MM.1S (cell line): ENCODE measurements around the gene FAM161B.
"Not testable (repeated sequence)": the region's sequence is repeated elsewhere in the genome, so short reads cannot be mapped to it uniquely, and the experiment has no call there.

Source experiments
- DNase-seq: peaks from one replicate; pipeline ENCODE4 v3.0.0-alpha.2; 2015
- H2AFZ ChIP-seq: fragments of 300-600 bp; sonication (generic); 2 replicates; pipeline ENCODE4 v1.6.0; 2016; ENCODE audit warnings: antibody characterized with exemption, low read length
- H3F3A ChIP-seq: fragments of 300-600 bp; sonication (generic); 2 replicates; pipeline ENCODE4 v1.6.1; 2016; ENCODE audit warnings: mild to moderate bottlenecking, antibody characterized with exemption, low read length, moderate library complexity, mixed read lengths; ENCODE audit not compliant: insufficient read depth
- H3K27ac ChIP-seq: fragments of 300-600 bp; sonication (generic); 2 replicates; pipeline ENCODE4 v1.5.1; 2016; ENCODE audit warnings: mild to moderate bottlenecking, low read length
- H3K27me3 ChIP-seq: fragments of 300-600 bp; sonication (generic); replicated peaks from 2 replicates; pipeline ENCODE4 v1.6.0; 2016; ENCODE audit warnings: low read length; ENCODE audit not compliant: insufficient read depth
- H3K36me3 ChIP-seq: fragments of 300-600 bp; sonication (generic); replicated peaks from 2 replicates; pipeline ENCODE4 v1.6.1; 2016; ENCODE audit warnings: mild to moderate bottlenecking, low read length, mixed read lengths; ENCODE audit not compliant: insufficient read depth
- H3K4me1 ChIP-seq: fragments of 300-600 bp; sonication (generic); 2 replicates; pipeline ENCODE4 v1.6.1; 2016; ENCODE audit warnings: low read length, mixed read lengths
- H3K4me2 ChIP-seq: fragments of 300-600 bp; sonication (generic); 2 replicates; pipeline ENCODE4 v1.6.0; 2016; ENCODE audit warnings: low read depth, low read length
- H3K4me3 ChIP-seq: fragments of 300-600 bp; sonication (generic); 2 replicates; pipeline ENCODE4 v1.5.1; 2016; ENCODE audit warnings: low read length, mixed read lengths
- H3K79me2 ChIP-seq: fragments of 300-600 bp; sonication (generic); 2 replicates; pipeline ENCODE4 v1.6.1; 2016; ENCODE audit warnings: mixed run types, low read length, mixed read lengths
- H3K9ac ChIP-seq: fragments of 300-600 bp; sonication (generic); 2 replicates; pipeline ENCODE4 v1.6.1; 2016; ENCODE audit warnings: low read length, mixed read lengths
- H3K9me2 ChIP-seq: fragments of 300-600 bp; sonication (generic); replicated peaks from 2 replicates; pipeline ENCODE4 v1.6.1; 2016; ENCODE audit warnings: mild to moderate bottlenecking, low read length, mixed read lengths; ENCODE audit not compliant: insufficient read depth
- H3K9me3 ChIP-seq: fragments of 300-600 bp; sonication (generic); replicated peaks from 2 replicates; pipeline ENCODE4 v1.6.1; 2016; ENCODE audit warnings: mild to moderate bottlenecking, low read length, mixed read lengths; ENCODE audit not compliant: insufficient read depth
- H4K20me1 ChIP-seq: fragments of 300-600 bp; sonication (generic); 2 replicates; pipeline ENCODE4 v1.6.1; 2016; ENCODE audit warnings: mild to moderate bottlenecking, low read length, moderate library complexity, mixed read lengths; ENCODE audit not compliant: insufficient read depth
- EZH2 ChIP-seq: fragments of 300-600 bp; sonication (generic); optimal IDR thresholded peaks from 2 replicates; pipeline ENCODE3; 2017; ENCODE audit warnings: low read depth, mild to moderate bottlenecking, antibody characterized with exemption, low read length, mixed read lengths
- EZH2phosphoT487 ChIP-seq: fragments of 300-600 bp; sonication (generic); IDR thresholded peaks from 2 replicates; pipeline ENCODE4 v1.6.1; 2018; ENCODE audit warnings: antibody characterized with exemption, low read length
- TF ChIP-seq, protein P1 (sequence below): fragments of 300-600 bp; sonication (generic); IDR thresholded peaks from 2 replicates; pipeline ENCODE4 v1.5.1; 2016; ENCODE audit warnings: antibody characterized with exemption, low read length, mixed read lengths

FAM161B gene

DNA sequence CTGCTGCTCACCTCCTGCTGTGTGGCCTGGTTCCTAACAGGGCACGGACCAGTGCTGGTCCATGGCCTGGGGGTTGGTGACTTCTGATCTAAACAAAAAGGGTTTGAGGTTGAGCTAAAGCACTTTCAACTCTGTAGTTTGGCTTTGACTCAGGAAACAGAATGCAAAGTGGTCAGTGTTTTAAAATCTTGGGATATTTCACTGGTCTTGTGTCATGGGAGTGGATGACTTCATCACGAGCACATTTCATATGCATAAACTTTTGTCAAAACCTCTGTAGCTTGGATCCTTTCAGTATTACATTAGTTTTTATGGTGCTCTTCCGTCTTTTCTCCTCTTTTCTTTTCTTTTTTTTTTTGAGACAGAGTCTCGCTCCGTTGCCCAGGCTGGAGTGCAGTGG is 25.6 kb downstream of the FAM161B start:
- H3K36me3 ChIP-seq = no peaks in the 10 kb centered on the region
- no peak for DNase-seq
- no peak overlapping the region for H3K4me2 ChIP-seq
- H2AFZ ChIP-seq = no peak overlapping the region
- no peaks in the 10 kb centered on the region for H3K27me3 ChIP-seq
- no peaks in the 10 kb centered on the region for H4K20me1 ChIP-seq
- H3F3A ChIP-seq = no peaks in the 10 kb centered on the region
- H3K9ac ChIP-seq = no peak overlapping the region
- no peaks in the 10 kb centered on the region for H3K9me2 ChIP-seq
- H3K79me2 ChIP-seq = no peaks in the 10 kb centered on the region
- no peak overlapping the region for H3K4me3 ChIP-seq
- H3K27ac ChIP-seq = no peak overlapping the region
- H3K4me1 ChIP-seq = no peaks in the 10 kb centered on the region
- TF ChIP-seq EZH2 (no peak), EZH2phosphoT487 (no peak)
- TF ChIP-seq, protein P1, sequence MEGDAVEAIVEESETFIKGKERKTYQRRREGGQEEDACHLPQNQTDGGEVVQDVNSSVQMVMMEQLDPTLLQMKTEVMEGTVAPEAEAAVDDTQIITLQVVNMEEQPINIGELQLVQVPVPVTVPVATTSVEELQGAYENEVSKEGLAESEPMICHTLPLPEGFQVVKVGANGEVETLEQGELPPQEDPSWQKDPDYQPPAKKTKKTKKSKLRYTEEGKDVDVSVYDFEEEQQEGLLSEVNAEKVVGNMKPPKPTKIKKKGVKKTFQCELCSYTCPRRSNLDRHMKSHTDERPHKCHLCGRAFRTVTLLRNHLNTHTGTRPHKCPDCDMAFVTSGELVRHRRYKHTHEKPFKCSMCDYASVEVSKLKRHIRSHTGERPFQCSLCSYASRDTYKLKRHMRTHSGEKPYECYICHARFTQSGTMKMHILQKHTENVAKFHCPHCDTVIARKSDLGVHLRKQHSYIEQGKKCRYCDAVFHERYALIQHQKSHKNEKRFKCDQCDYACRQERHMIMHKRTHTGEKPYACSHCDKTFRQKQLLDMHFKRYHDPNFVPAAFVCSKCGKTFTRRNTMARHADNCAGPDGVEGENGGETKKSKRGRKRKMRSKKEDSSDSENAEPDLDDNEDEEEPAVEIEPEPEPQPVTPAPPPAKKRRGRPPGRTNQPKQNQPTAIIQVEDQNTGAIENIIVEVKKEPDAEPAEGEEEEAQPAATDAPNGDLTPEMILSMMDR = no peak
- no peaks in the 10 kb centered on the region for H3K9me3 ChIP-seq

DNA sequence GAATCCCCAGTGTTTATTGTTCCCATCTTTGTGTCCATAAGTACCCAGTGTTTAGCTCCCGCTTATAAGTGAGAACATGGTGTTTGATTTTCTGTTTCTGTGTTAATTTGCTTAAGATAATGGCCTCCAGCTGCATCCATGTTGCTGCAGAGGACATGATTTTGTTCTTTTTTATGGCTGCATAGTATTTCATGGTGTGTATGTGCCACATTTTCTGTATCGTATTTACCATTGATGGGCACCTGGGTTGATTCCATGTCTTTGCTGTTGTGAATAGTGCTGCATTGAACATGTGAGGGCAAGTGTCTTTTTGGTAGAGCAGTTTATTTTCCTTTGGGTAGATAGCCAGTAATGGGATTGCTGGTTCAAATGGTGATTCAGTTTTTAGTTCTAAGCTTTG is 30.4 kb downstream of the FAM161B start:
- not testable (repeated sequence) for H3K9me2 ChIP-seq, H4K20me1 ChIP-seq, H3K27me3 ChIP-seq, H3K9me3 ChIP-seq, H3K9ac ChIP-seq, H2AFZ ChIP-seq, H3K4me3 ChIP-seq, H3F3A ChIP-seq, H3K36me3 ChIP-seq, H3K4me1 ChIP-seq, H3K27ac ChIP-seq, DNase-seq, H3K4me2 ChIP-seq, H3K79me2 ChIP-seq

DNA sequence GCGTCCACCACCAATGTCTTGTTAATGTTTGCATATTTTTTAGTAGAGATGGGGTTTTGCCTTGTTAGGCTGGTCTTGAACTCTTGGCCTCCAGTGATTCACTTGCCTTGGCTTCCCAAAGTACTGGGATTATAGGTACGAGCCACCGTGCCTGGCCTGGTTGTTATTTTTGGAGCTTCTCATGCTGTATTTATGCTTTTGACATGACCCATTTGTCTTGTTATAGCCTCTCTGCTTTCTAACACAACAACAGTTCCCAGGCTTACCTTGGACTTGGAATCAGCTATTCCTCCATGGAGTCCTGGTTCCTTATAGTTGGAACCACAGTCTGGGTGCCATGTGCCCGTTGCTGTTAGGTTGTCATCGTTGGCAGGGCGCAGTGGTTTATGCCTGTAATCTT is 33.6 kb downstream of the FAM161B start:
- DNase-seq = no peak
- no peak overlapping the region for H3K4me3 ChIP-seq

DNA sequence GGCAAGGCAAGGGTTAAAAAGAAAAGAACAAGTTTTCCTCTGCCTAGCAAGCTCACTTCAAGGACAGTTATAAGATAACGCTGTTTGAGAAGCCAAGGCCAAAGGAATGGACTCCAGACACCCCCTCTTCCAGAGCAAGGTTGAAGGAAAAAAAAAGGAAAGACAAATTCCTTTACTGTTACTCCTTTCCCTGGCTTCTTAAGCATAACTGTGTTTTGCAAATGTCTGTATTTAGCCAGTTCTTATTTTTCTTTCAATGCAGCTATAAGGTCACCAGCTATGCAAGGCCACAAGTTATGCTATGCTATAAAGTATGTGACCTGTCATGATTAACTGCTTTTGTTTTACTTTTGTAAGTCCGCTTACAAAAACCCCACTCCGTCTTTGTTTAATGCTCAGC is 36.6 kb downstream of the FAM161B start:
- H3K9me3 ChIP-seq = no peaks in the 10 kb centered on the region
- H4K20me1 ChIP-seq = no peaks in the 10 kb centered on the region
- H3K27ac ChIP-seq = no peak overlapping the region
- no peak overlapping the region for H2AFZ ChIP-seq
- no peak overlapping the region for H3K4me3 ChIP-seq
- DNase-seq = no peak
- no peaks in the 10 kb centered on the region for H3F3A ChIP-seq
- no peaks in the 10 kb centered on the region for H3K27me3 ChIP-seq
- H3K9me2 ChIP-seq = no peaks in the 10 kb centered on the region
- no peaks in the 10 kb centered on the region for H3K79me2 ChIP-seq
- H3K9ac ChIP-seq = no peak overlapping the region
- TF ChIP-seq, protein P1 = no peak
- TF ChIP-seq EZH2 = no peak
- no peak for TF ChIP-seq EZH2phosphoT487
- no peaks in the 10 kb centered on the region for H3K36me3 ChIP-seq
- no peaks in the 10 kb centered on the region for H3K4me1 ChIP-seq
- H3K4me2 ChIP-seq = no peak overlapping the region

More for the DNA sequence above, 33.6 kb downstream of the FAM161B start:
- Histone ChIP-seq H3F3A (no peaks in the 10 kb centered on the region), H3K27ac (no peak overlapping the region), H3K4me1 (no peaks in the 10 kb centered on the region), H2AFZ (no peak overlapping the region), H3K9me2 (no peaks in the 10 kb centered on the region), H3K4me2 (no peak overlapping the region), H3K79me2 (no peaks in the 10 kb centered on the region), H3K9ac (no peak overlapping the region), H3K9me3 (no peaks in the 10 kb centered on the region), H4K20me1 (no peaks in the 10 kb centered on the region), H3K27me3 (no peaks in the 10 kb centered on the region), H3K36me3 (no peaks in the 10 kb centered on the region)
- TF ChIP-seq EZH2phosphoT487 (no peak), EZH2 (no peak)
- TF ChIP-seq, protein P1 = no peak
